HAP-1 (cell line): Measurements from ENCODE around the gene CYTH1.

Experiments
- DNase-seq, 2 experiments: peaks; one replicate each; pipeline ENCODE4 v3.0.0-alpha.2; 2016 to 2020; ENCODE audit warnings: low spot score in 2 of 2
- H3K27me3 ChIP-seq: fragments of 250-450 bp; sonication (Bioruptor Pico); 2 replicates; pipeline ENCODE4 v1.5.1; 2020; ENCODE audit warnings: low read depth, mild to moderate bottlenecking, moderate library complexity
- H3K36me3 ChIP-seq: fragments of 250-450 bp; sonication (Bioruptor Pico); replicated peaks from 2 replicates; pipeline ENCODE4 v1.5.1; 2020; ENCODE audit warnings: mild to moderate bottlenecking
- H3K4me1 ChIP-seq: fragments of 250-450 bp; sonication (Bioruptor Pico); 2 replicates; pipeline ENCODE4 v1.5.1; 2020; ENCODE audit warnings: mild to moderate bottlenecking
- H3K4me3 ChIP-seq: fragments of 250-450 bp; sonication (Bioruptor Pico); 2 replicates; pipeline ENCODE4 v1.5.1; 2020; ENCODE audit warnings: mild to moderate bottlenecking, moderate library complexity
- H3K9me3 ChIP-seq: fragments of 250-450 bp; sonication (Bioruptor Pico); 2 replicates; pipeline ENCODE4 v1.5.1; 2020; ENCODE audit warnings: mild to moderate bottlenecking, moderate library complexity
- in situ Hi-C: fragments of 300-500 bp; cut with MboI; formaldehyde crosslinking; loops from 3 replicates; pipeline ENCODE4 v1.14.3; 2020; ENCODE audit warnings: low sequenced_read_pairs, inconsistent platforms, mixed read lengths

CYTH1 gene

GRCh38 chr17:78696016-78696982, 85.8 kb downstream of the CYTH1 start:
- in situ Hi-C loops, result no loop called here
- Histone ChIP-seq H3K4me1 (no peaks in the 10 kb centered on the region), H3K27me3 (no peaks in the 10 kb centered on the region), H3K4me3 (no peak overlapping the region), H3K36me3 (no peaks in the 10 kb centered on the region; the same call in none of the 2 replicates), H3K9me3 (no peaks in the 10 kb centered on the region)
- no peak for DNase-seq

- Histone ChIP-seq H3K27me3 (no peaks in the 10 kb centered on the region), H3K4me3 (no peak overlapping the region), H3K36me3 (no peaks in the 10 kb centered on the region; the same call in none of the 2 replicates), H3K4me1 (no peaks in the 10 kb centered on the region), H3K9me3 (no peaks in the 10 kb centered on the region)
- in situ Hi-C loops, result no loop called here
- no peak for DNase-seq
Observed at GRCh38 chr17:78694805-78695531, 87.1 kb downstream of the CYTH1 start.

DNA sequence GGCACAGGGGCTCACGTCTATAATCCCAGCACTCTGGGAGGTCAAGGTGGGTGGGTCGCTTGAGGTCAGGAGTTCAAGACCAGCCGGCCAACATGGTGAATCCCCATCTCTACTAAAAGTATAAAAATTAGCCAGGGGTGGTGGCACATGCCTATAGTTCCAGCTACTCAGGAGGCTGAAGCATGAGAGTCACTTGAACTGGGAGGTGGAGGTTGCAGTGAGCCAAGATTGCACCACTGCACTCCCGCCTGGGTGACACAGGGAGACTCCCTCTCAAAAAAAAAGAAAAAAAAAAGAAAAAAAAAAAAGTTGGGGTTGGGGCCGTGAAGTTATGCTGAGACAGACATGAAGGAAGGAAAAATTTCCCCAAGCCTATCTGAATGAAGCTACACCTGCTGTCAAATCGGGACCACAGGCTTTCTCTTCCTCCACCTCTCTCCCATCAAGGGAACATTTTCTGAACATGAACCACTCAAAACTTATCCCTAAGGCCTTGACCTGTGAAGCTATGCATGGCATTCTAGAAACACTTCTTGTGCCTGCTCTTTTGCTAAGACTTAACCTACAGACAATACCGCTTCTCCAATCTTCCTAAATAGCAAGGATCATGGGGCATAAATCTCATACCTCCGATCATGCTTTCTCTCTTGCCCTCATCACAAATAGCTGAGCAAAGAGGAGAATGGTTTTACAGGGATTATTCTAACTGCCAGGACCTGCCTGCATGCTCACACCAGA, 88.6 kb downstream of the CYTH1 start:
- Histone ChIP-seq H3K4me1 (no peaks in the 10 kb centered on the region), H3K4me3 (no peak overlapping the region), H3K27me3 (no peaks in the 10 kb centered on the region), H3K36me3 (peaks cover 3% of the 10 kb centered on the region), H3K9me3 (no peaks in the 10 kb centered on the region)
- no peak for DNase-seq
- in situ Hi-C loops, result no loop called here

- in situ Hi-C loops, result no loop called here
- DNase-seq, result no peak
- peaks cover 3% of the 10 kb centered on the region for H3K36me3 ChIP-seq
- H3K4me3 ChIP-seq, result no peak overlapping the region
- H3K4me1 ChIP-seq, result no peaks in the 10 kb centered on the region
- no peaks in the 10 kb centered on the region for H3K9me3 ChIP-seq
- no peaks in the 10 kb centered on the region for H3K27me3 ChIP-seq
Observed at GRCh38 chr17:78692460-78693010, 89.5 kb downstream of the CYTH1 start.

DNA sequence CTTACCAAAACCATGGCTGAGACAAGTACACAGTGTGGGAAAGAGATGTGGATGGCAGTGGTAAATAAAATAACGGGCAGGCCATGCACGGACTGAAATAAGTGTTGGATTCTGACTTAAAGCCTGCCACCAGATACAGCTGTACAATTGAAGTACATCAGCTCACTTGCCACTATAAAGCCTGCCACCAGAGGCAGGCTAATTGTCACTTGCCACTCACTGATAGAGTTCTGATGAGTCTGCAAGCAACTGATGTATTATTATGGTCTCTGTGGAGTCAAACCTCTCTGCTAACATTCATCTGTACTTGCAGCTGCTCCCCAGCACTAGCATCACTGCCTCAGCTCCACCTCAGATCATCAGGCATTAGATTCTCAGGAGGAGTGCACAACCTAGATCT, 93.0 kb downstream of the CYTH1 start:
- H3K36me3 ChIP-seq, result peaks cover 3% of the 10 kb centered on the region; the same call in 1 of the 2 replicates
- H3K27me3 ChIP-seq, result no peaks in the 10 kb centered on the region
- no peak for DNase-seq
- H3K9me3 ChIP-seq, result no peaks in the 10 kb centered on the region
- H3K4me1 ChIP-seq, result no peaks in the 10 kb centered on the region
- in situ Hi-C loops, result no loop called here
- H3K4me3 ChIP-seq, result no peak overlapping the region

DNA sequence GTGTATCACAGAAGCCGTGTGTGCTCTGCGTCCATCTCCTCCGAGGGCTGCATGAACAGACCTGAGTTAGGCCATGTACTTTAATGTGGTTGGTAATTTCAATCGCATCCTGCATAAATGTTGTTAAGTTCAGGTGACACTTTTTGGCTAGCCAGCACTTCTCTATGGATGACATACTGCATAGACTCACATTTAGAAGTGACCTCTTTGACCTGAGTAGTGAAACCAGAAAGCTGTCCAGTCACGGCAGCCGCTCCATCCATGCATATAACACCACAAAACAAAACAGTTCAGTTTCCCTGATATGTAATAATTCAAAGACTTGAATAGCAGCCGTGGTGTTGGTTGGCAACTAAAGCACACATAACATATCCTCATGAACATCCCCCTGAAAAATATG, 94.1 kb downstream of the CYTH1 start:
- in situ Hi-C loops, result no loop called here
- Histone ChIP-seq H3K36me3 (peaks cover 3% of the 10 kb centered on the region; the same call in 1 of the 2 replicates), H3K4me1 (no peaks in the 10 kb centered on the region), H3K4me3 (no peak overlapping the region), H3K9me3 (no peaks in the 10 kb centered on the region), H3K27me3 (no peaks in the 10 kb centered on the region)
- DNase-seq, result no peak

DNA sequence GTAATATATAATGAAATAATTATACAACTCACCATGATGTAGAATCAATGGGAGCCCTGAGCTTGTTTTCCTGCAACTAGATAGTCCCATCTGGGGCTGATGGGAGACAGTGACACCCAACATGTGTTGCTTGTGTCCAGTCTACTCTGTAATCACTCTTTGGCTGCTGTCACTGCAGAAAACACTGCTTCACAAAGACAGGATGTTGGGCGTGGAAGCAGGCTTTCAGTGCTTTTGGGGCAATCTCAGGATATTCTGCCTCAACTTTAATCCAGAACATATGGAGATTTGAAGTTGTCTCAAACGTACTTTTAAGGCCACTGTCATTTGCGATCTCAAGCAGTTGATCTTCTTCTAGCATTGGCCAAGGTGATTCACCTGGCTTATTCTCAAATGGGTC, 94.9 kb downstream of the CYTH1 start:
- H3K27me3 ChIP-seq, result no peaks in the 10 kb centered on the region
- no peak for DNase-seq
- no peaks in the 10 kb centered on the region for H3K9me3 ChIP-seq
- H3K4me3 ChIP-seq, result no peak overlapping the region
- in situ Hi-C loops, result no loop called here
- peaks cover 3% of the 10 kb centered on the region; the same call in 1 of the 2 replicates for H3K36me3 ChIP-seq
- no peaks in the 10 kb centered on the region for H3K4me1 ChIP-seq

DNA sequence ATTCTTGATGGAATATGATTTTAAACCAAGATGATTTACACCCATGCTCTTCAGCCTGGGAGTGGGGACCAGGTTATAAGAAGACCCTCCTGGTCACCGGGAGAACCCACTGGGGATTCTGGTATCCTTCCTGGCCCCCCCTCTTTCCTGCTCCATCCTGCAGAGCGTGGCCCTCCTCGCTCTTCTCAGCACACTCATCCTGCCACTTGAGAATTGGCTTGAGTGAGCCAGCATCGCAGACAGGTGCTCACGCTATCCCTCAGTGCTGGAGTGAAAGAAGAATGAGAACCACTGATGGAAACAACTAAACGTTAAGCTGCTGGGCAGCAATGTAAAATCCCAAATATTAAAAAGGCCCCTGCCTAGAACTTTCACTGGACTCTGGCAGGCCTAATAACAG, 98.0 kb downstream of the CYTH1 start:
- no peaks in the 10 kb centered on the region for H3K4me1 ChIP-seq
- no peaks in the 10 kb centered on the region for H3K27me3 ChIP-seq
- in situ Hi-C loops, result no loop called here
- DNase-seq, result no peak
- no peaks in the 10 kb centered on the region for H3K9me3 ChIP-seq
- H3K4me3 ChIP-seq, result no peak overlapping the region
- 0 out of 2 replicates have a peak, but pooled peaks cover 1% of the 10 kb centered on the region for H3K36me3 ChIP-seq

DNA sequence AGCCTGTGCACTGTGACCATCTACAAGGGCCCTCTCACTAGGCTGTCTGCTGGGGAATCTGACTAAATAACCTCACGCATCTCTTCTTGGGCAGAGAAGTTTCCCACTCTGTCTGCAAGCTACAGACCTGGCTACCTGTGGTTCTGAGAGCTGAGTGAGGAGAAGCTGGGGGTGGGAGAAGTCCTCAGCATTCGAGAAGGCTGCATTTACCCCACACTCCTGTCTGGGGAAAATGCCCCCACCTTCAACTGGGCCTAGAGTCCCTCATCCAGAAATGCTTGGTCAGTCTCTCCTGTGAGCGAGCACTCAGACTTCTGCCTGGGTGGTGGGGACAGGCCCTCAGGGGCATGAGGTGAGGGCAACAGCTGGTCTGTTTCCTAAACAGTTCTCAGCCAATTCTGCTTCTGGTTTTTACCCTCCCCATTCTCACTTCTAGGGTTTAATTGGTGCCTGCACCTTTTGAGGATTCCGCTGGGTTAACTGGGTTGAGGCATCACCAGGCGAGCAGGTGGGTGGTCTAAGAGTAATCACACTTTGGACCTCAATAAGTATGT, 98.6 kb downstream of the CYTH1 start:
- Histone ChIP-seq H3K4me3 (no peak overlapping the region), H3K27me3 (no peaks in the 10 kb centered on the region), H3K36me3 (no peaks in the 10 kb centered on the region), H3K9me3 (no peaks in the 10 kb centered on the region), H3K4me1 (no peaks in the 10 kb centered on the region)
- in situ Hi-C loops, result no loop called here
- no peak for DNase-seq

GRCh38 chr17:78682363-78682762, 99.7 kb downstream of the CYTH1 start:
- no peak overlapping the region for H3K4me3 ChIP-seq
- no peaks in the 10 kb centered on the region for H3K36me3 ChIP-seq
- H3K4me1 ChIP-seq, result no peaks in the 10 kb centered on the region
- no peaks in the 10 kb centered on the region for H3K9me3 ChIP-seq
- H3K27me3 ChIP-seq, result no peaks in the 10 kb centered on the region
- in situ Hi-C loops, result no loop called here
- DNase-seq, result no peak

- in situ Hi-C loops, result no loop called here
- no peaks in the 10 kb centered on the region for H3K27me3 ChIP-seq
- no peak overlapping the region for H3K4me3 ChIP-seq
- no peak for DNase-seq
- H3K36me3 ChIP-seq, result no peaks in the 10 kb centered on the region
- no peaks in the 10 kb centered on the region for H3K4me1 ChIP-seq
- H3K9me3 ChIP-seq, result no peaks in the 10 kb centered on the region
Observed at GRCh38 chr17:78680436-78680835, 101.6 kb downstream of the CYTH1 start.

- H3K9me3 ChIP-seq, result no peaks in the 10 kb centered on the region
- H3K36me3 ChIP-seq, result no peaks in the 10 kb centered on the region
- no peaks in the 10 kb centered on the region for H3K4me1 ChIP-seq
- no peaks in the 10 kb centered on the region for H3K27me3 ChIP-seq
- H3K4me3 ChIP-seq, result no peak overlapping the region
- in situ Hi-C loops, result no loop called here
- DNase-seq, result no peak
Observed at GRCh38 chr17:78679495-78680395, 102.3 kb downstream of the CYTH1 start.
